GM19468 (cell line): ENCODE measurements around the gene ABCA10.

ENCODE experiments used
- ATAC-seq: cut with Tn5 transposase; IDR thresholded peaks from one replicate; pipeline ENCODE4 v1.9.1; 2021; ENCODE audit warnings: mild to moderate bottlenecking, moderate library complexity, moderate number of reproducible peaks; ENCODE audit not compliant: unreplicated experiment; ENCODE audit errors: extremely low read depth

The ABCA10 gene

GRCh38 chr17:69105907-69106730, 122.5 kb downstream of the ABCA10 start:
- no peak for ATAC-seq

GRCh38 chr17:69103557-69104233, 124.9 kb downstream of the ABCA10 start:
- ATAC-seq: no peak

GRCh38 chr17:69098625-69099024, 130.0 kb downstream of the ABCA10 start:
- ATAC-seq: no peak
